Measurements from ENCODE around the gene WDFY2.
"Not testable (repeated sequence)": the region's sequence is repeated elsewhere in the genome, so short reads cannot be mapped to it uniquely, and the experiment has no call there.

Gene WDFY2

GRCh38 chr13:51645761-51646670 lies 61.8 kb downstream of the WDFY2 start:
- TF ChIP-seq JUND (IDR thresholded peaks at IDR 0.05; ENCODE audit: low read depth): no peak
- in situ Hi-C loops (cut with HindIII; ENCODE audit: low pct_unique_long_range_greater_than_20kb, low sequenced_read_pairs): no loop called here
- DNase-seq (ENCODE audit: low read depth in 1 of 2, low spot score in 1 of 2): no peak

GRCh38 chr13:51647067-51647466 lies 62.8 kb downstream of the WDFY2 start:
- in situ Hi-C loops (cut with HindIII; ENCODE audit: low pct_unique_long_range_greater_than_20kb, low sequenced_read_pairs): no loop called here
- no peak for TF ChIP-seq JUND (IDR thresholded peaks at IDR 0.05; ENCODE audit: low read depth)
- DNase-seq (ENCODE audit: low read depth in 1 of 2, low spot score in 1 of 2): no peak

GRCh38 chr13:51652193-51652592 lies 67.9 kb downstream of the WDFY2 start:
- in situ Hi-C loops (cut with HindIII; ENCODE audit: low pct_unique_long_range_greater_than_20kb, low sequenced_read_pairs); DNase-seq (ENCODE audit: low read depth in 1 of 2, low spot score in 1 of 2): not testable (repeated sequence)

- in situ Hi-C loops (cut with HindIII; ENCODE audit: low pct_unique_long_range_greater_than_20kb, low sequenced_read_pairs): no loop called here
- TF ChIP-seq JUND (IDR thresholded peaks at IDR 0.05; ENCODE audit: low read depth): no peak
- no peak for DNase-seq (ENCODE audit: low read depth in 1 of 2, low spot score in 1 of 2)
These were observed 75.2 kb downstream of the WDFY2 start for GRCh38 chr13:51659276-51660127.

GRCh38 chr13:51660813-51661212 lies 76.6 kb downstream of the WDFY2 start:
- TF ChIP-seq JUND (IDR thresholded peaks at IDR 0.05; ENCODE audit: low read depth): no peak
- DNase-seq (ENCODE audit: low read depth in 1 of 2, low spot score in 1 of 2): no peak
- in situ Hi-C loops (cut with HindIII; ENCODE audit: low pct_unique_long_range_greater_than_20kb, low sequenced_read_pairs): no loop called here

- TF ChIP-seq JUND (IDR thresholded peaks at IDR 0.05; ENCODE audit: low read depth): no peak
- in situ Hi-C loops (cut with HindIII; ENCODE audit: low pct_unique_long_range_greater_than_20kb, low sequenced_read_pairs): no loop called here
- DNase-seq (ENCODE audit: low read depth in 1 of 2, low spot score in 1 of 2): peak in 1 of 2 experiments; percentile 57
These were observed 80.0 kb downstream of the WDFY2 start for GRCh38 chr13:51663973-51664957.

- no peak for DNase-seq (ENCODE audit: low read depth in 1 of 2, low spot score in 1 of 2)
- no peak for TF ChIP-seq JUND (IDR thresholded peaks at IDR 0.05; ENCODE audit: low read depth)
- in situ Hi-C loops (cut with HindIII; ENCODE audit: low pct_unique_long_range_greater_than_20kb, low sequenced_read_pairs): no loop called here
These were observed 81.2 kb downstream of the WDFY2 start for GRCh38 chr13:51665456-51665855.

GRCh38 chr13:51666374-51666773 lies 82.1 kb downstream of the WDFY2 start:
- DNase-seq (ENCODE audit: low read depth in 1 of 2, low spot score in 1 of 2): no peak
- in situ Hi-C loops (cut with HindIII; ENCODE audit: low pct_unique_long_range_greater_than_20kb, low sequenced_read_pairs): no loop called here
- no peak for TF ChIP-seq JUND (IDR thresholded peaks at IDR 0.05; ENCODE audit: low read depth)

- no peak for DNase-seq (ENCODE audit: low read depth in 1 of 2, low spot score in 1 of 2)
- TF ChIP-seq JUND (IDR thresholded peaks at IDR 0.05; ENCODE audit: low read depth): no peak
- in situ Hi-C loops (cut with HindIII; ENCODE audit: low pct_unique_long_range_greater_than_20kb, low sequenced_read_pairs): no loop called here
These were observed 82.6 kb downstream of the WDFY2 start for GRCh38 chr13:51666839-51667238.

GRCh38 chr13:51668580-51669195 lies 84.4 kb downstream of the WDFY2 start:
- DNase-seq (ENCODE audit: low read depth in 1 of 2, low spot score in 1 of 2): no peak
- no peak for TF ChIP-seq JUND (IDR thresholded peaks at IDR 0.05; ENCODE audit: low read depth)

GRCh38 chr13:51673165-51673564 lies 88.9 kb downstream of the WDFY2 start:
- no peak for TF ChIP-seq JUND (IDR thresholded peaks at IDR 0.05; ENCODE audit: low read depth)
- DNase-seq (ENCODE audit: low read depth in 1 of 2, low spot score in 1 of 2): no peak
- in situ Hi-C loops (cut with HindIII; ENCODE audit: low pct_unique_long_range_greater_than_20kb, low sequenced_read_pairs): no loop called here

More at GRCh38 chr13:51668580-51669195, 84.4 kb downstream of the WDFY2 start:
- in situ Hi-C loops (cut with HindIII; ENCODE audit: low pct_unique_long_range_greater_than_20kb, low sequenced_read_pairs): no loop called here

Data from T47D (cell line).